GM19239 (cell line): ENCODE results near the gene FLCN.
A peak's percentile ranks its signal among the peaks of the same experiment; 100 is the strongest.
"Not testable (repeated sequence)": the region's sequence is repeated elsewhere in the genome, so short reads cannot be mapped to it uniquely, and the experiment has no call there.

Experiments
- DNase-seq: peaks from one replicate; pipeline ENCODE4 v3.0.0; 2011; ENCODE audit warnings: low spot score; ENCODE audit not compliant: insufficient read length
- FAIRE-seq: peaks from 2 replicates; lab custom pipeline; 2011; peaks lifted over from hg19 to GRCh38; lab: Jason Lieb, UNC

The FLCN gene

GRCh38 chr17:17215575-17215974 is 21.4 kb downstream of the FLCN start:
- DNase-seq (no peak), FAIRE-seq (no peak)

GRCh38 chr17:17214646-17215436 is 22.1 kb downstream of the FLCN start:
- DNase-seq = no peak

GRCh38 chr17:17213775-17214174 is 23.2 kb downstream of the FLCN start:
- DNase-seq (no peak), FAIRE-seq (no peak)

More at GRCh38 chr17:17214646-17215436, 22.1 kb downstream of the FLCN start:
- no peak for FAIRE-seq

GRCh38 chr17:17207998-17208397 is 29.0 kb downstream of the FLCN start:
- FAIRE-seq (no peak), DNase-seq (no peak)

- DNase-seq = no peak
- FAIRE-seq = no peak
Observed at GRCh38 chr17:17206913-17207335, 30.0 kb downstream of the FLCN start.

GRCh38 chr17:17206124-17206912 is 30.6 kb downstream of the FLCN start, which contains the start of gene PLD6:
TSS of gene PLD6 (minus strand) at chr17:17206333. CDS start at chr17:17206286, 47 bp downstream.
- DNase-seq (peak; percentile 89), FAIRE-seq (peak; percentile 74)

GRCh38 chr17:17205368-17206123 is 31.4 kb downstream of the FLCN start:
- DNase-seq = peak; percentile 73
- FAIRE-seq = peak; percentile 11

- no peak for DNase-seq
- FAIRE-seq = no peak
Observed at GRCh38 chr17:17204635-17205231, 32.2 kb downstream of the FLCN start.

GRCh38 chr17:17204041-17204591 is 32.9 kb downstream of the FLCN start:
- DNase-seq = no peak
- no peak for FAIRE-seq

GRCh38 chr17:17203173-17203730 is 33.7 kb downstream of the FLCN start:
- FAIRE-seq = no peak

GRCh38 chr17:17201907-17202306 is 35.1 kb downstream of the FLCN start:
- no peak for FAIRE-seq
- no peak for DNase-seq

More at GRCh38 chr17:17203173-17203730, 33.7 kb downstream of the FLCN start:
- no peak for DNase-seq

- no peak for FAIRE-seq
- no peak for DNase-seq
Observed at GRCh38 chr17:17201271-17201670, 35.7 kb downstream of the FLCN start.

- FAIRE-seq = no peak
- no peak for DNase-seq
Observed at GRCh38 chr17:17200831-17201230, 36.1 kb downstream of the FLCN start.

GRCh38 chr17:17200311-17200710 is 36.7 kb downstream of the FLCN start:
- no peak for FAIRE-seq
- no peak for DNase-seq

- DNase-seq (no peak), FAIRE-seq (no peak)
Observed at GRCh38 chr17:17198281-17198680, 38.7 kb downstream of the FLCN start.

- DNase-seq = no peak
- FAIRE-seq = no peak
Observed at GRCh38 chr17:17196776-17197175, 40.2 kb downstream of the FLCN start.

- not testable (repeated sequence) for FAIRE-seq, DNase-seq
Observed at GRCh38 chr17:17195466-17195865, 41.5 kb downstream of the FLCN start.

GRCh38 chr17:17191961-17192381 is 45.0 kb downstream of the FLCN start:
- FAIRE-seq (peak; percentile 54), DNase-seq (no peak)

- DNase-seq (no peak), FAIRE-seq (no peak)
Observed at GRCh38 chr17:17191346-17191792, 45.6 kb downstream of the FLCN start.
